Caco-2 (cell line): ENCODE data around the gene DHRS9. TPM values are rescaled to one million over a fixed set of nuclear protein-coding genes. Genes with fewer than 3 reads are reported as not detected.

Experiments
- BruUV-seq: library from RNA; stranded (reverse); fragments of 400-500 nt; replicated peaks from 2 replicates; lab custom pipeline; 2021; lab: Mats Ljungman, UMichigan
- CTCF ChIA-PET: fragments of 300-600 bp; sonication (Branson Sonifier 250); formaldehyde crosslinking; loops from one replicate; lab custom pipeline; 2022; ENCODE audit warnings: antibody characterized with exemption; lab: Charles Lee
- POLR2A ChIA-PET: fragments of 300-600 bp; sonication (Branson Sonifier 250); formaldehyde crosslinking; loops from one replicate; lab custom pipeline; 2022; ENCODE audit warnings: antibody characterized with exemption; lab: Charles Lee
- DNase-seq, 2 experiments: peaks; one replicate each; pipeline versions ENCODE4 v3.0.0 to v3.0.0-alpha.2; 2020 to 2022
- H3K27me3 ChIP-seq: replicated peaks from 2 replicates; pipeline ENCODE4 v1.6.0; 2011; ENCODE audit warnings: low read length; ENCODE audit not compliant: control insufficient read depth, insufficient read depth
- H3K36me3 ChIP-seq: 2 replicates; pipeline ENCODE4 v1.5.1; 2011; ENCODE audit warnings: low read length; ENCODE audit not compliant: control insufficient read depth, insufficient read depth
- H3K4me1 ChIP-seq: fragments of 250-450 bp; sonication (Bioruptor Pico); 2 replicates; pipeline ENCODE4 v1.5.1; 2020; ENCODE audit warnings: mild to moderate bottlenecking
- H3K4me3 ChIP-seq: 2 replicates; pipeline ENCODE4 v1.5.1; 2011; ENCODE audit warnings: low read depth, mild to moderate bottlenecking, control low read depth, low read length
- H3K9me3 ChIP-seq: fragments of 250-450 bp; sonication (Bioruptor Pico); 2 replicates; pipeline ENCODE4 v1.5.1; 2020; ENCODE audit warnings: mild to moderate bottlenecking, moderate library complexity
- H3K27ac Mint-ChIP-seq: one replicate; pipeline ENCODE4 v1.8.0; 2022; ENCODE audit warnings: mixed read lengths; ENCODE audit not compliant: unreplicated experiment
- H3K27me3 Mint-ChIP-seq: one replicate; pipeline ENCODE4 v1.8.0; 2022; ENCODE audit warnings: mixed read lengths; ENCODE audit not compliant: insufficient read depth, unreplicated experiment
- H3K36me3 Mint-ChIP-seq: one replicate; pipeline ENCODE4 v1.8.0; 2022; ENCODE audit warnings: mild to moderate bottlenecking, mixed read lengths; ENCODE audit not compliant: insufficient read depth, unreplicated experiment
- H3K4me1 Mint-ChIP-seq: one replicate; pipeline ENCODE4 v1.8.0; 2022; ENCODE audit warnings: low read depth, mixed read lengths; ENCODE audit not compliant: unreplicated experiment
- H3K4me3 Mint-ChIP-seq: one replicate; pipeline ENCODE4 v1.8.0; 2022; ENCODE audit warnings: mild to moderate bottlenecking, moderate library complexity, mixed read lengths; ENCODE audit not compliant: unreplicated experiment
- H3K9me3 Mint-ChIP-seq: one replicate; pipeline ENCODE4 v1.8.0; 2022; ENCODE audit warnings: mixed read lengths; ENCODE audit not compliant: unreplicated experiment
- CTCF ChIP-seq, 2 experiments: fragments of 200-600 bp in 1 of 2; IDR thresholded peaks; 1 replicate in 1 of 2; 2 replicates in 1 of 2; pipeline versions ENCODE4 v1.5.1 to v1.8.0; 2011 to 2022; ENCODE audit warnings: antibody characterized with exemption in 1 of 2, control low read depth in 1 of 2, inconsistent platforms in 1 of 2, low read depth in 1 of 2, low read length in 1 of 2, mild to moderate bottlenecking in 1 of 2, moderate library complexity in 1 of 2; ENCODE audit not compliant: insufficient read depth in 1 of 2, severe bottlenecking in 1 of 2, unreplicated experiment in 1 of 2
- intact Hi-C: fragments of 100-400 bp; cut with micrococcal nuclease; formaldehyde crosslinking; loops from one replicate; pipeline ENCODE4 v1.10.0; 2022; ENCODE audit not compliant: unreplicated experiment
- total RNA-seq: library from RNA; stranded (reverse); gene quantifications from 2 replicates; pipeline ENCODE4 v1.2.3, GENCODE V29; 2022

Gene DHRS9
- total RNA-seq, 1 experiment from 2014 or later, result not detected

- Mint-ChIP-seq H3K4me3 (no peak overlapping the region), H3K36me3 (peaks cover 13% of the 10 kb centered on the region), H3K9me3 (no peaks in the 10 kb centered on the region), H3K27me3 (no peaks in the 10 kb centered on the region), H3K4me1 (peaks cover 10% of the 10 kb centered on the region), H3K27ac (no peak overlapping the region)
- Histone ChIP-seq H3K4me1 (peaks cover 5% of the 10 kb centered on the region; the same call in 1 of the 2 replicates), H3K27me3 (no peaks in the 10 kb centered on the region; the same call in 1 of the 2 replicates), H3K9me3 (no peaks in the 10 kb centered on the region), H3K4me3 (no peak overlapping the region), H3K36me3 (no peaks in the 10 kb centered on the region)
- no TSS peak for BruUV-seq
- TF ChIP-seq CTCF (IDR thresholded peaks at IDR 0.05; ENCODE audit: insufficient read depth in 1 of 2, low read depth in 1 of 2, low read length in 1 of 2, severe bottlenecking in 1 of 2, unreplicated experiment in 1 of 2), result no peak
- no peak for DNase-seq
- POLR2A ChIA-PET, result no interaction called here
- intact Hi-C loops, result loop anchor here (1.0 kb wide), 3 partner anchors 30 to 286 kb away; no protein-coding TSS in a partner anchor
- CTCF ChIA-PET, result interaction anchor here (0.7 to 2.6 kb wide), 2 partner anchors 14 to 293 kb away, joined by 3 to 5 read pairs; no protein-coding TSS in a partner anchor
Measured at GRCh38 chr2:169110916-169111315, 41.6 kb downstream of the DHRS9 start.

GRCh38 chr2:169112841-169113240 lies 43.5 kb downstream of the DHRS9 start:
- H3K27me3 Mint-ChIP-seq, result no peaks in the 10 kb centered on the region
- TF ChIP-seq CTCF (IDR thresholded peaks at IDR 0.05; ENCODE audit: insufficient read depth in 1 of 2, low read depth in 1 of 2, low read length in 1 of 2, severe bottlenecking in 1 of 2, unreplicated experiment in 1 of 2), result no peak
- H3K4me3 Mint-ChIP-seq, result no peak overlapping the region
- intact Hi-C loops, result no loop called here
- ChIA-PET CTCF (no interaction called here), POLR2A (interaction anchor here (0.5 kb wide), 1 partner anchor 11 kb away, joined by 4 read pairs; no protein-coding TSS in a partner anchor)
- peak; percentile 19 to 51 for DNase-seq
- Histone ChIP-seq H3K4me1 (peaks cover 5% of the 10 kb centered on the region; the same call in 1 of the 2 replicates), H3K9me3 (no peaks in the 10 kb centered on the region), H3K27me3 (no peaks in the 10 kb centered on the region; the same call in 1 of the 2 replicates), H3K36me3 (no peaks in the 10 kb centered on the region), H3K4me3 (no peak overlapping the region)
- BruUV-seq, result no TSS peak
- H3K4me1 Mint-ChIP-seq, result peaks cover 10% of the 10 kb centered on the region
- H3K27ac Mint-ChIP-seq, result no peak overlapping the region
- H3K9me3 Mint-ChIP-seq, result no peaks in the 10 kb centered on the region
- H3K36me3 Mint-ChIP-seq, result peaks cover 30% of the 10 kb centered on the region

- peaks cover 10% of the 10 kb centered on the region for H3K4me1 Mint-ChIP-seq
- Histone ChIP-seq H3K27me3 (no peaks in the 10 kb centered on the region; the same call in 1 of the 2 replicates), H3K9me3 (no peaks in the 10 kb centered on the region), H3K36me3 (no peaks in the 10 kb centered on the region), H3K4me1 (peaks cover 5% of the 10 kb centered on the region; the same call in 1 of the 2 replicates), H3K4me3 (no peak overlapping the region)
- no peak overlapping the region for H3K4me3 Mint-ChIP-seq
- no peak for DNase-seq
- no peaks in the 10 kb centered on the region for H3K27me3 Mint-ChIP-seq
- POLR2A ChIA-PET, result no interaction called here
- peaks cover 34% of the 10 kb centered on the region for H3K36me3 Mint-ChIP-seq
- intact Hi-C loops, result no loop called here
- H3K27ac Mint-ChIP-seq, result no peak overlapping the region
- BruUV-seq, result no TSS peak
- no peak for TF ChIP-seq CTCF (IDR thresholded peaks at IDR 0.05; ENCODE audit: insufficient read depth in 1 of 2, low read depth in 1 of 2, low read length in 1 of 2, severe bottlenecking in 1 of 2, unreplicated experiment in 1 of 2)
- CTCF ChIA-PET, result no interaction called here
- no peaks in the 10 kb centered on the region for H3K9me3 Mint-ChIP-seq
Measured at GRCh38 chr2:169114056-169114455, 44.7 kb downstream of the DHRS9 start.
